LHCN-M2 (cell line): ENCODE data around the gene TYW1. TPM values are rescaled to one million over a fixed set of nuclear protein-coding genes. Genes with fewer than 3 reads are reported as not detected.
"Not testable (repeated sequence)": the region's sequence is repeated elsewhere in the genome, so short reads cannot be mapped to it uniquely, and the experiment has no call there.

Source experiments
- DNase-seq: peaks from one replicate; pipeline ENCODE4 v3.0.0-alpha.2; 2012; ENCODE audit warnings: low read depth
- total RNA-seq: library from RNA; depleted of rRNA; stranded (reverse); fragments of >200 nt; gene quantifications from 2 replicates; pipeline ENCODE4 v1.2.3, GENCODE V29; 2014

The TYW1 gene
- total RNA-seq, 1 experiment from 2014 or later, result 23.2 TPM

DNA sequence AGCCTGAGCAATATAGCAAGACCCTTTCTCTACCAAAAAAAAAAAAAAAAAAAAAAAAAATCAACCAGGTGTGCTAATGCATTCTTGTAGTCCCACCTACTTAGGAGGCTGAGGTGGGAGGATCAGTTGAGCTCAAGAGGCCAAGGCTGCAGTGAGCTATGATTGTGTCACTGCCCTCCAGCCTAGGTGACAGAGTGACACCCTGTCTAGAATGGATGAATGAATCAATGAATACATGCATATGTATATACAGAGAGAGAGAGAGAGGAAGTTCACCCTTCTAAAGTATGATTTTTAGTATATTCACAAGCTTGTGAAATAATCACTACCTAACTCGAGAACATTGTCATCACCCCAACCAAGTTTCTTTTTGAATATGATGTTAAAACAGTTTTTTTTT, 138.3 kb downstream of the TYW1 start:
- not testable (repeated sequence) for DNase-seq

DNA sequence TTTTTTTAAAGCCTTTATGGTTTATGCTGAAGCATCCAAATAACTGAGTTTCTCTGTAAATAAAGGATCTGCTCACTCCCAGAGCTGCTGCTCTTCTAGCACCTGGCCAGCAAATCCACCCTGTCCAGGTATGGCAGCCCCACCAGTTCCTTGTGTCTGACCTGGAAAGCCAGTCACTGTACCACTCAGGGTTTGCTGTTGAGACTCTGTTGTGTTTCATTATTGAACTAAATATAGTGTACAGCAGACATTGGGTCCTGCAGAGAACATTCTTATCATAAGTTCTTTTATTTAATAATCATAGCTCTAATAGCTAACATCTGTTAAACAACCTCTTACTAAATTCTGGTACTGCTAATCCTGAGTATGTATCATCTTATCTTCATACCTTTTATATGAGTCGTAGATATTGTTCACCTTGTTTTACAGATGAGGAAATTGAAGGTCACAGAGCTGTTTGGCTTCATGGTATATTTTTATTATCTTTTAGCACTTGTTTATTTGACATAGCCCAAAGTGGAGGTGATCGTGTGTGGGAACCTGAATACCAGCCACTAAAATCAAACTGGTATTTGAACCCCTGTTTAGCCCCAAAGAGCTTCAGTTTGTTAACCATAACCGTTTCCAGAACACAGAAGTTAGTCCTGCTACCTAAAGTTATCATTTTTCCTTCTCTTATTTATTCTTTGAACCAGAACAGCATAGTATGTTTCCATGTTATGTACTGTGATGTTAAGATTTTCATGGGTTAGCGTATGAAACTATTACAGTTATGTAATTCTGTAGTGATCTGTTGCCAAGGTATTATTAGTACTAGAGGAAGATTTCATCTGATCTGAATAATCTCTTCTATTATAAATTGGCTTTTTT, 139.2 kb downstream of the TYW1 start:
- DNase-seq, result not testable (repeated sequence)

DNA sequence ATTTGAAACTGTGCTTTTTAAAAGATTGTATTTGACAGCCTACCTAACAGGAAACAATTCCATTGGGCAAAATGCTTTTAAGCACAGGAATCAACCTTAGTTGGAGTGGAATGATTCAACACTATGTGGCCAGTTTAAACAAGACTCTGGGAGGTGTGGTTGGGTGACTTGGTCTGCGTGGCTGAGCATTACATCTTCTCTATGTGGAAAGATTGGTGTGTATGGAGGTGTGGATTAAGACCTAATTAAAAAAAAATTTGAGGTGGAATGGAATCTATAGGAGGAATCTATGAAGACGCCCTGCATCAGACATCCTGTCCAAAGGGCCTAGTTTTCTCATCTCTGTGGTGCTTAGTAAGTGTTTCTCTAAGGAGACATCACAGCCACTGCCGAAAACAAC, 140.9 kb downstream of the TYW1 start:
- DNase-seq, result not testable (repeated sequence)

DNA sequence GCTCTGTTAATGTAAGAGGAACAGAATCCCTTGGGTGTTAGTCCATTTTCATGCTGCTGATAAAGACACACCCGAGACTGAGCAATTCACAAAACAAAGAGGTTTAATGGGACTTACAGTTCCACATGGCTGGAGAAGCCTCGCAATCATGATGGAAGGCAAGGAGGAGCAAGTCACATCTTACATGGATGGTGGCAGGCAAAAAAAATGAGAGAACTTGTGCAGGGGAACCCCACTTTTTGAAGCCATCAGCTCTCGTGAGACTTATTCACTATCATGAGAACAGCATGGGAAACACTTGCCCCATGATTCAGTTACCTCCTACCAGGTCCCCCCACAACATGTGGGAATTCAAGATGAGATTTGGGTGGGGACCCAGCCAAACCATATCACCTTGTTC, 143.2 kb downstream of the TYW1 start:
- not testable (repeated sequence) for DNase-seq

GRCh38 chr7:67141001-67141400, 144.4 kb downstream of the TYW1 start:
- not testable (repeated sequence) for DNase-seq

DNA sequence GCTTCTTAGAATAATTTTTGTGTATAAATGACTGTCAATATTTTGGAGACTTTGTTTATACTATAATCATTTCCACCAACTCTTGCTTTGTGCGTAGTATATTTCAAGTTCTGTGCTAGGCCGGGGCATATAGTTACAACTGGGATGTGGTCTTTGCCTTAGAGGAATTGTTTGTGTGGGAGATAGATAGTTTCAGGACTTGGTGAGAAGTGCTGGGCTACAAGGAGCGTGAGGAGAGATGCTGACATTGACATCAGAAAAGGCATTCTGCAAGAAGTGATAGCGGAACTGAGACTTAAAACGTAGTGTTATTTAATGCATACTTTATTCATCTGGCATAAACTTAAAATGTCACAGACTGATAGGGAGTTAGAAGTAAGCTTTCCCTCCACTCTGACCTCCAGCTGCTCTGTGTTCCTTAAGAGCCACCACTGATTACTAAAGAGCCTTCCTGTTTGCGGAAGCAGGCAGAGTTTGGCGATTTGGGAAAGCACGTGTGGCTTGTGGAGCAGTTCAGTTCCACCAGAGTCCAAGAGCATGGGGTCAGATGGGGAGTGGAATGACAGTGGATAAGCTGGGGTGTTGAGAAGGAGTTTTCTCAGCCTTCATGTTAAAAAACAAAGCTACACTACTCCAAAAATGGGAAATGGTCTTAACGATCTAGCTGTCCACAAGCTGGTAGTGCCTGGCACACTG, 146.6 kb downstream of the TYW1 start:
- not testable (repeated sequence) for DNase-seq

DNA sequence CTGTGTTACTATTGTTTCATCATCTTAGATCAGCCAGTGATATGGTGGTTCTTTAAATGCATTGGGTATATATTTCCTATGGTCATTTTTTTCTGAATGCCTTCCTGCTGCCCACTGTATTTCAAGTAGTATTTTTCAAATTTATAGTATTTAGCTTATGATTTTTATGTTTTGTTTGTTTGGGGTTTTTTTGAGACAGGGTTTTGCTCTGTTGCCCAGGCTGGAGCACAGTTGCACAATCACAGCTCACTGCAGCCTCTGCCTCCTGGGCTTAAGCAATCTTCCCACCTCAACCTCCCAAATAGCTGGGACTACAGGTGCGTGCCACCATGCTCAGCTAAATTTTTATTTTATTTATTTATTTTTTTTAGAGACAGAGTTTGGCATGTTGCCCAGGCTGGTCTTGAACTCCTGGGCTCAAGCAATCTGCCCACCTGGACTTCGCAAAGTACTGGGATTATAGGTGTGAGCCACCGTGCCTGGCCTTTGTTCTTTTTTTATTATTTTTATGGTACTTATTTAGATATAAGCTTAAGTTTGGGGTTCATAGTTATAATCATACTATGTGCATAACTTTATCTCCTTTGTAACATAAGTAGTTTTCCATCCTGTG, 149.1 kb downstream of the TYW1 start:
- not testable (repeated sequence) for DNase-seq

GRCh38 chr7:67149131-67149530, 152.5 kb downstream of the TYW1 start:
- DNase-seq, result not testable (repeated sequence)

GRCh38 chr7:67154374-67154773, 157.7 kb downstream of the TYW1 start:
- DNase-seq, result not testable (repeated sequence)

DNA sequence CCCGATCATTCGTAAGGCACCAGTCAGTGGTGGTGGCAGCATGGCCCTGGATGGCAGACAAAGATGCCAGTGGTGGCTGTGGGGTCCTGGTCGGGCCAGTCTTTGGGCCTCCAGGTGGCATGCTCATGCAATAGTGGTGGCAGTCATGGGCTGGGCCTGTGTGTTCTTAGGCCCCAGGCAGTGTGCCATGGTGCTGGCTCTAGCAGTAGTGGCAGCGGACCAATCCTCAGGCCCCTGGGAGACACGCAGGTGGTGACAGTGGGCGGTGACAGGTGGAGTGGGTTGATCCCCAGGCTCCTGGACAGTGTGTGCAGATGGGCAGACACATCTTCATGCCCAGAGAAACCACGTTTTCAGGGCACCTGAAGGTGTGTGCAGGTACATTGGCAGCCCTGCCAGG, 159.4 kb downstream of the TYW1 start:
- DNase-seq, result not testable (repeated sequence)

- not testable (repeated sequence) for DNase-seq
Measured at GRCh38 chr7:67163285-67163684, 166.7 kb downstream of the TYW1 start.

- DNase-seq, result not testable (repeated sequence)
Measured at GRCh38 chr7:67171151-67171550, 174.5 kb downstream of the TYW1 start.

DNA sequence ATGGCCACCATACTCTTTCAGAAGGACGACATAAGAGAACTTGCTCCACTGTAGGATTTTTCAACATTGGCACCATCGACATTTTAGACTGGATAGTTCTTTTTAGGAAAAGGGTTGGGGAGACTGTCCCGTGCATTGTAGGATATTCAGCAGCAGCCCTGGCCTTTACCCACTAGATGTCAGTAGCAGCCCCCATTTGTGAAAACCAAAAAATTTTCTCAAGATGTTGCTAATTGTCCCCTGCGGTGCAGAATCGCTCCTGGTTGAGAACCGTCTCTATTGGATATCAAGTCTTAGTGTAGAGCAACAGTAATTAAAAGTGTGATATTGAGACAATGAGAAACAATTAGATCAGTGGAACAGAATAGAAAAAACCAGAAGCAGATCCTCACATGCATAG, 180.1 kb downstream of the TYW1 start:
- not testable (repeated sequence) for DNase-seq

GRCh38 chr7:67178915-67179688, 182.5 kb downstream of the TYW1 start:
- DNase-seq, result peak; percentile 42

DNA sequence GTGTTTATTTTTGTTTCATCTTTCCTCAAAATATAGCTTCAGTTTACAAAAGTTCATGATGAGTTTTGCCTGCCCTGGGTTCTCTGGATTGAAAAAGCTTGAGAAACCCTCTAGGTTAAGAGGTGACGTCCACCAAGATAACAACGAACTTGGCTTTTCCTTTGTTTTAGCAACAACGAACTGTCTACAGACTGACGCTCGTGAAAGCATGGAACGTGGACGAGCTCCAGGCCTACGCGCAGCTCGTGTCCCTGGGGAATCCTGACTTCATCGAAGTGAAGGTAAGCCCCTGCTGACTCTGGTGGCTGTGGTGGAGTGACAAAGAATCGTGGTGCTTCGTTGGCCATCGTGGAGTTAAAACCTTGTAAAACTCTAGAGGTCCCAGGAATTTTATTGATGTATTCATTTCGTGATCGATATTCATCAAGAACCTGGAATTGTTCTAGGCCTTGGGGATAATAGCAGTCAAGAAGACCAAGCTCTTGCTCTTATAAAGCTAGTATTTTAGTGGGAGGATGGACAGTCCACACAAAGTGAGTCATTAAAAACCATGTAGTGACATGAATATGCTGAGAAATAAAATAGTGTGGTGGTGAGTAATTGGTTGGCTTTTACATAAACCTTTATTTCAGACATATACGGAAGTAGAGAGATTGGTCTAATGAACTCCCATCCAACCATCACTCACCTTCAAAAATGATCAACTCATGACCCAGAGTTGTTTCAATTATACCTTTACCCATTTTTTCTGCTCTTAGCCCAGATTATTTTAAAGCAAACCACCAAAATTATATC, 186.5 kb downstream of the TYW1 start:
- peak; percentile 61 for DNase-seq

GRCh38 chr7:67184912-67185659, 188.5 kb downstream of the TYW1 start:
- DNase-seq, result not testable (repeated sequence)

DNA sequence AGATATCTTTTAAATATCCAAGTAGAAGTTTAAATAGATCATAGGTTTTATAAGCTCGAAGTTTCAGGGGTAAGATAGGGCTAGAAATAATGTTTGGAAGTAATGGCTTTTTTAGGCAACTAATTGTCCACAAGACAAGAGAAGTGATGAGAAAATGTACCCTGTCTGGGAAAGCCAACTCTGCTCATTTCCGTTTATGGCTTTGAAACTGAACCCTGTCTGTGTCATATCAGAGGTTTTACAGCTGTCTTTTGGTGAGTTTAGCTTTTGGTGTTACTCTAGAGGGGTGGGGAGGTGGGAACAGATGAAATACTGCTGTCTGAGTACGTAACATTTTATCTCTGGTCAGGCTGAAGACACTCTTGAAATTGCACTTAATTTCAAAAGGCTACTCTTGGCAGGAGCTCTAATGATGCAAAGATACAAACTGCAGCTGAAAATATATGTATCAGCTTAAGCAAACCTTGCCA, 189.1 kb downstream of the TYW1 start:
- not testable (repeated sequence) for DNase-seq

GRCh38 chr7:67189160-67189559, 192.5 kb downstream of the TYW1 start:
- not testable (repeated sequence) for DNase-seq

DNA sequence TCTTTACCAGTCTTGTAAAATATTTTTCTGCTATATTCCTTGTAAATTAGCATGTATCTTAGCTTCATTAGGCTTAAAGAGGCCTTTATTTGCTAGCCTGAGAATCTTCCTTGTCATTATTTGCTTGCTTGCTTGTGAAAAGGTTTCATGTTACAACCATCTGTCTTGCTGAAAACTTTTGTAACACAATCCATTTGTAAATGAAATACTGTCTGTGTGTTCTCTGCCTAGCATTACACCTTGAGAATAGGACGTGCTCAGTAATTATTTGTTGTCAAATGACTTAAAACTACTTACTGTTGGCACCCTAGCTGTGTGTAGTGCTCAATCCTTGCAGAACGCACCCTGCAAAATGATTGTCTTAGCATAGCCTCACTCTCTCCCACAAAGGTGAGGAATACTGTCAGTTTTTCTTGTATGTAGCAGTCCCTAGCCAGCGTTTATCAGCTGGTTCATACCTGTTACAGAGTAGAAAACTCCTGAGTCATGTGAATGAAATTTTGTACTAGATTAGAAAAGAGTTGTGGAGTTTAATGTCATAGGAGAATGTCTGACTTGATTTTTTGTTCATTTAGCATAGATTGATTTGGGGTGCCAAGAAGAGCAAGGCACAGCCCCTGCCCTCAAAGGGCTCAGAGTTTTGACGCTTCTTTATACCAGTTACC, 193.3 kb downstream of the TYW1 start:
- DNase-seq, result not testable (repeated sequence)
